Natural killer cell (primary cell): ENCODE measurements around the gene ASTN2. TPM values are rescaled to one million over a fixed set of nuclear protein-coding genes. Genes with fewer than 3 reads are reported as not detected.

Experiments
- ATAC-seq, 3 donors: fragments of 150-1000 bp in 2 of 3; fragments of 200-7000 bp in 1 of 3; cut with Tn5 transposase; 1 replicate in 1 of 3; 2 replicates in 2 of 3; pipeline ENCODE4 v1.10.0; 2021; ENCODE audit warnings: mild to moderate bottlenecking in 2 of 3, moderate library complexity in 2 of 3
- DNase-seq, 2 donors: peaks; one replicate each; pipeline versions ENCODE4 v3.0.0 to v3.0.0-alpha.2; 2013 to 2021; ENCODE audit warnings: mixed read lengths in 1 of 2
- H3K27ac ChIP-seq: one replicate; pipeline ENCODE4 v1.5.1; 2013; ENCODE audit warnings: mild to moderate bottlenecking, low read length
- H3K27me3 ChIP-seq: one replicate; pipeline ENCODE4 v1.6.1; 2013; ENCODE audit warnings: low read length; ENCODE audit not compliant: control insufficient read depth, insufficient read depth
- H3K36me3 ChIP-seq: one replicate; pipeline ENCODE4 v1.6.1; 2013; ENCODE audit warnings: low read length; ENCODE audit not compliant: control insufficient read depth, insufficient read depth
- H3K4me1 ChIP-seq: one replicate; pipeline ENCODE4 v1.6.1; 2013; ENCODE audit warnings: low read length; ENCODE audit not compliant: control insufficient read depth, insufficient read depth
- H3K4me3 ChIP-seq: one replicate; pipeline ENCODE4 v1.5.1; 2013; ENCODE audit warnings: low read length
- H3K9me3 ChIP-seq: one replicate; pipeline ENCODE4 v1.6.1; 2013; ENCODE audit warnings: low read length; ENCODE audit not compliant: control insufficient read depth, insufficient read depth
- H3K27ac Mint-ChIP-seq, 2 donors: one replicate each; pipeline ENCODE4 v1.8.0; 2022; ENCODE audit warnings: mild to moderate bottlenecking in 2 of 2, mixed read lengths in 2 of 2, moderate library complexity in 1 of 2
- H3K27me3 Mint-ChIP-seq, 2 donors: one replicate each; pipeline ENCODE4 v1.8.0; 2022; ENCODE audit warnings: low read depth in 2 of 2, mixed read lengths in 2 of 2
- H3K36me3 Mint-ChIP-seq: one replicate; pipeline ENCODE4 v1.8.0; 2022; ENCODE audit warnings: mixed read lengths
- H3K4me1 Mint-ChIP-seq, 2 donors: one replicate each; pipeline ENCODE4 v1.8.0; 2022; ENCODE audit warnings: mixed read lengths in 2 of 2
- H3K4me3 Mint-ChIP-seq: one replicate; pipeline ENCODE4 v1.8.0; 2022; ENCODE audit warnings: mild to moderate bottlenecking, moderate library complexity, mixed read lengths
- H3K9me3 Mint-ChIP-seq, 2 donors: one replicate each; pipeline ENCODE4 v1.8.0; 2022; ENCODE audit warnings: mixed read lengths in 2 of 2
- WGBS: methylation state at CpG from one replicate; pipeline ENCODE4 v1.1.7; 2013; ENCODE audit warnings: missing lambda C conversion rate; ENCODE audit not compliant: insufficient coverage; 5-methylcytosine and 5-hydroxymethylcytosine counted together
- intact Hi-C: fragments of 100-400 bp; cut with micrococcal nuclease; formaldehyde crosslinking; loops from one replicate; pipeline ENCODE4 v1.14.2; 2022
- total RNA-seq, 4 donors: library from RNA; stranded (reverse); fragments of 120-200 nt in 1 of 4; gene quantifications; one replicate each; pipeline versions ENCODE4 v1.2.3 to v1.2.4, GENCODE V29; 2013 to 2022
- TF ChIP-seq, protein P1 (sequence below): fragments of 200-600 bp; IDR thresholded peaks from one replicate; pipeline ENCODE4 v1.8.0; 2022; ENCODE audit warnings: antibody characterized with exemption

Gene ASTN2
- total RNA-seq, 3 donors from 2014 or later (not counting 1 experiment from before 2014, with no cell fraction given): 3.0 to 3.5 (median 3.2) TPM

DNA sequence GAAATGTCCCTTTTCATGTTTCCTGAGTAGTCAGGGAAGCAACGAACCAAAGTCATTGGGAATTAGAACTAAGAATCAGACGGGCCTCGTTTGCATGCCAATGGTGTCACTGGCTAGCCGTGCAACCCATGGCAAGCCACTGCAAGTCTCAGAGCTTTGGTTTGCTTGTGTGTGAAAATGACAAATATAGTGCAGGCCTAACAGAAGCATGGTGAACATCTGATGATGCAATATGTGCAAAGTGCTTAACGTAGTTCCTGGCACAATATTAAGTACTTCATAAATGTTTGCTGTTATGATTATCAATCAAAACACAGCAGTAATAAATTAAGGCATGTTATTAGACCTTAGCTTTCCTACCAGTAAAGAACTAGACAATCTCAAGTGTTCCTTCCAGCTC is 845.7 kb downstream of the ASTN2 start:
- no peaks in the 10 kb centered on the region for H3K4me1 Mint-ChIP-seq
- no peak for ATAC-seq
- peaks cover 0 to 2% of the 10 kb centered on the region in 2 donors for H3K9me3 Mint-ChIP-seq
- intact Hi-C loops: no loop called here
- Histone ChIP-seq H3K9me3 (no peaks in the 10 kb centered on the region), H3K27ac (no peak overlapping the region), H3K4me1 (no peaks in the 10 kb centered on the region), H3K27me3 (no peaks in the 10 kb centered on the region), H3K36me3 (no peaks in the 10 kb centered on the region), H3K4me3 (no peak overlapping the region)
- TF ChIP-seq, protein P1, sequence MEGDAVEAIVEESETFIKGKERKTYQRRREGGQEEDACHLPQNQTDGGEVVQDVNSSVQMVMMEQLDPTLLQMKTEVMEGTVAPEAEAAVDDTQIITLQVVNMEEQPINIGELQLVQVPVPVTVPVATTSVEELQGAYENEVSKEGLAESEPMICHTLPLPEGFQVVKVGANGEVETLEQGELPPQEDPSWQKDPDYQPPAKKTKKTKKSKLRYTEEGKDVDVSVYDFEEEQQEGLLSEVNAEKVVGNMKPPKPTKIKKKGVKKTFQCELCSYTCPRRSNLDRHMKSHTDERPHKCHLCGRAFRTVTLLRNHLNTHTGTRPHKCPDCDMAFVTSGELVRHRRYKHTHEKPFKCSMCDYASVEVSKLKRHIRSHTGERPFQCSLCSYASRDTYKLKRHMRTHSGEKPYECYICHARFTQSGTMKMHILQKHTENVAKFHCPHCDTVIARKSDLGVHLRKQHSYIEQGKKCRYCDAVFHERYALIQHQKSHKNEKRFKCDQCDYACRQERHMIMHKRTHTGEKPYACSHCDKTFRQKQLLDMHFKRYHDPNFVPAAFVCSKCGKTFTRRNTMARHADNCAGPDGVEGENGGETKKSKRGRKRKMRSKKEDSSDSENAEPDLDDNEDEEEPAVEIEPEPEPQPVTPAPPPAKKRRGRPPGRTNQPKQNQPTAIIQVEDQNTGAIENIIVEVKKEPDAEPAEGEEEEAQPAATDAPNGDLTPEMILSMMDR: no peak
- H3K27ac Mint-ChIP-seq: no peak overlapping the region
- no peaks in the 10 kb centered on the region for H3K27me3 Mint-ChIP-seq
- H3K36me3 Mint-ChIP-seq: no peaks in the 10 kb centered on the region
- no peak overlapping the region for H3K4me3 Mint-ChIP-seq
- no peak for DNase-seq
- 81% methylated on average over 5 of the region's 5 CpGs for WGBS

DNA sequence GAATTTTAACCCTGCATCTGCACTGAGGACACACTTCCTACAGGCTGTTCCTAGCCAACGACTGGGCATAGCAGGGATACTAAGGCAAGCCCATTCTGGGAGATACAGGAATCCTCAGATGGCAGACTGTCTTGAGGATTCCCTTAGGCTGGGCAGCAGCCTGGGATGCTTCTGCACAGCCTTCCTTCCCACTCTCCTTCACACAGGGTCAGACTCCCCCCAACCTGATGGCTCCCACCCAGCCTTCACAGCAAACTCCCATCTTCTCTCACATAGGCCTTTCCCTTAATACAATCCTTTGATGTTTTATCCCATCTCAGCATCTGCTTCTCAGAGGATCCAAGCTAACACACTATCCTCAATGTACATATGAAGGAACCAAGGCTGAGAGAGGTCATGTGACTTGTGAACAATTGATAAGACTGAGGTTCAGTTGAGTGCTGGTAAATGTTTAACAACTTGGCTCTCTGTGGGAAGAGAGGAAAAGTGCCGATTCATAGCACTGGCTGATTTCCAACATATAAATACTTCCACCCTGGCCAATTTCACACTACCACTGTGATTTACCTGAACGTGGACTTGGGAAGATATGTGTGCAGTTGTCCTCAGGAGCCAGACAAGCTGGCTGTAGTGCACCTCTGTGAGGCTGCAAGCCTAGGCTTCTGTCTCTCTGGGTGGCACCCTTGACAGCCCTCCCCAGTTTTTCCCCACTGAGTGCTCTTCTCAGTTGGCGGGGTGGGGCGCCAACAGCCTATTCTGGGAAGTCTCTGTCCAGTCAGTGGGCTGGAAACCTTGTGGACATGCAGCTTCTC is 848.0 kb downstream of the ASTN2 start:
- WGBS: 60% methylated on average over 5 of the region's 5 CpGs
- no peaks in the 10 kb centered on the region for H3K36me3 ChIP-seq
- no peaks in the 10 kb centered on the region for H3K4me1 ChIP-seq
- no peak for DNase-seq
- intact Hi-C loops: no loop called here
- ATAC-seq: no peak
- no peak overlapping the region for H3K4me3 Mint-ChIP-seq
- no peak overlapping the region for H3K27ac ChIP-seq
- H3K4me3 ChIP-seq: no peak overlapping the region
- no peaks in the 10 kb centered on the region for H3K27me3 Mint-ChIP-seq
- H3K36me3 Mint-ChIP-seq: no peaks in the 10 kb centered on the region
- no peak overlapping the region for H3K27ac Mint-ChIP-seq
- TF ChIP-seq, protein P1: no peak
- no peaks in the 10 kb centered on the region for H3K9me3 ChIP-seq
- peaks cover 0 to 4% of the 10 kb centered on the region in 2 donors for H3K9me3 Mint-ChIP-seq
- no peaks in the 10 kb centered on the region for H3K27me3 ChIP-seq
- no peaks in the 10 kb centered on the region for H3K4me1 Mint-ChIP-seq

DNA sequence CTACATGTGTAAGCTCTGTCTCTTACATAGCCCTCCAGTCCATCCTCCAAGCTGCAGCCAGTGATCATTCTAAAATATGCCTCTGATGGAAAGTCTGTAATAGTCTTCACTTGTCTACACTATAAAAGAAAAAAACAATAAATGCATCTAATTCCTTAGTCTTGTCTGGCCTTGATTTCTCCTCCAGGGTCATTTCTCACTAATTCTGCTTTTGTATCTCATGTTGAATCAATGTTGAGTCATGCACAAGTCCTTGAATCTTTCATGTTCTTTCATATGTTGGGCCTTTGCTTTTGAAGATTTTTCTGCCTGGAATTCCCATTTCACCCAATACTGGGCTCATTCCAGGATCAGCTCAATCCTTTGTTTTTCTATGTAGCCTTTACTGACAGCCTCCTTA is 848.9 kb downstream of the ASTN2 start:
- H3K4me1 ChIP-seq: no peaks in the 10 kb centered on the region
- H3K9me3 Mint-ChIP-seq: peaks cover 0 to 4% of the 10 kb centered on the region in 2 donors
- no peaks in the 10 kb centered on the region for H3K36me3 Mint-ChIP-seq
- no peaks in the 10 kb centered on the region for H3K4me1 Mint-ChIP-seq
- DNase-seq: no peak
- no peaks in the 10 kb centered on the region for H3K36me3 ChIP-seq
- H3K27me3 Mint-ChIP-seq: no peaks in the 10 kb centered on the region
- TF ChIP-seq, protein P1: no peak
- no peak overlapping the region for H3K4me3 ChIP-seq
- H3K27ac ChIP-seq: no peak overlapping the region
- no peak for ATAC-seq
- H3K4me3 Mint-ChIP-seq: no peak overlapping the region
- no peaks in the 10 kb centered on the region for H3K27me3 ChIP-seq
- no peaks in the 10 kb centered on the region for H3K9me3 ChIP-seq
- H3K27ac Mint-ChIP-seq: no peak overlapping the region
- intact Hi-C loops: no loop called here
